Panc1 (cell line): ENCODE results near the gene RHBDD1. TPM values are rescaled to one million over a fixed set of nuclear protein-coding genes. Genes with fewer than 3 reads are reported as not detected.

Experiments used
- ATAC-seq: fragments of 200-7000 bp; cut with Tn5 transposase; 2 replicates; pipeline ENCODE4 v1.9.1; 2020; ENCODE audit warnings: mild to moderate bottlenecking, moderate library complexity
- BruUV-seq: library from RNA; stranded (reverse); fragments of 400-500 nt; replicated peaks from 2 replicates; lab custom pipeline; 2021; lab: Mats Ljungman, UMichigan
- CTCF ChIA-PET: fragments of 300-600 bp; sonication (Branson Sonifier 250); formaldehyde crosslinking; loops from one replicate; lab custom pipeline; 2022; ENCODE audit warnings: antibody characterized with exemption; lab: Charles Lee
- POLR2A ChIA-PET: fragments of 300-600 bp; sonication (Branson Sonifier 250); formaldehyde crosslinking; loops from one replicate; lab custom pipeline; 2022; ENCODE audit warnings: antibody characterized with exemption; lab: Charles Lee
- DNase-seq: peaks from one replicate; pipeline ENCODE4 v3.0.0-alpha.2; 2010; ENCODE audit warnings: low read depth, low spot score
- H3K27ac ChIP-seq: 2 replicates; pipeline ENCODE4 v1.5.1; 2011; ENCODE audit warnings: mild to moderate bottlenecking, low read length, inconsistent platforms
- H3K27me3 ChIP-seq: fragments of 200-500 bp; sonication (Bioruptor generic); 2 replicates; pipeline ENCODE4 v1.6.0; 2014; ENCODE audit warnings: low read length, inconsistent platforms; ENCODE audit not compliant: control insufficient read depth, insufficient read depth
- H3K36me3 ChIP-seq: fragments of 200-500 bp; sonication (Bioruptor generic); 2 replicates; pipeline ENCODE4 v1.5.1; 2014; ENCODE audit warnings: inconsistent platforms, mild to moderate bottlenecking, low read length, moderate library complexity; ENCODE audit not compliant: control insufficient read depth, insufficient read depth
- H3K4me1 ChIP-seq: 2 replicates; pipeline ENCODE4 v1.5.1; 2011; ENCODE audit warnings: inconsistent platforms, mild to moderate bottlenecking, low read length, moderate library complexity; ENCODE audit not compliant: control insufficient read depth, insufficient read depth
- H3K4me3 ChIP-seq, 2 experiments: 2 replicates each; pipeline ENCODE4 v1.5.1; 2011 to 2012; ENCODE audit warnings: low read depth in 2 of 2, low read length in 2 of 2, mild to moderate bottlenecking in 2 of 2, inconsistent platforms in 1 of 2, moderate library complexity in 1 of 2
- H3K9me3 ChIP-seq: fragments of 200-500 bp; sonication (Bioruptor generic); 2 replicates; pipeline ENCODE4 v1.5.1; 2014; ENCODE audit warnings: low read depth, mild to moderate bottlenecking, inconsistent platforms, low read length, moderate library complexity; ENCODE audit not compliant: control insufficient read depth, insufficient read depth
- CTCF ChIP-seq: fragments of 450-650 bp; IDR thresholded peaks from 2 replicates; pipeline ENCODE4 v1.5.1; 2017; ENCODE audit warnings: mild to moderate bottlenecking
- POLR2AphosphoS5 ChIP-seq: IDR thresholded peaks from 2 replicates; pipeline ENCODE4 v1.6.1; 2012; ENCODE audit warnings: mild to moderate bottlenecking, low read depth, low read length, moderate library complexity
- REST ChIP-seq, 2 experiments: IDR thresholded peaks; 2 replicates each; pipeline ENCODE4 v1.6.1; 2011 to 2012; ENCODE audit warnings: low read depth in 2 of 2, control low read depth in 1 of 2, low read length in 1 of 2, mild to moderate bottlenecking in 1 of 2, moderate library complexity in 1 of 2; ENCODE audit not compliant: insufficient read depth in 1 of 2
- SIN3A ChIP-seq: IDR thresholded peaks from 2 replicates; pipeline ENCODE4 v1.6.1; 2012; ENCODE audit warnings: low read depth, mild to moderate bottlenecking, low read length, moderate library complexity, borderline replicate concordance; ENCODE audit not compliant: insufficient read depth
- TCF7L2 ChIP-seq: IDR thresholded peaks from 2 replicates; pipeline ENCODE4 v1.6.1; 2011; ENCODE audit warnings: mild to moderate bottlenecking, low read depth, low read length, inconsistent platforms
- in situ Hi-C: cut with HindIII; loops from 2 replicates; pipeline ENCODE4 v1.10.0; 2016; ENCODE audit warnings: low sequenced_read_pairs, low pct_unique_long_range_greater_than_20kb
- intact Hi-C: fragments of 100-400 bp; cut with micrococcal nuclease; formaldehyde crosslinking; loops from one replicate; pipeline ENCODE4 v1.10.0; 2022; ENCODE audit not compliant: unreplicated experiment
- total RNA-seq: library from RNA; stranded (reverse); gene quantifications from one replicate; pipeline ENCODE4 v1.2.1, GENCODE V29; 2021; ENCODE audit not compliant: unreplicated experiment

The RHBDD1 gene
- total RNA-seq, 1 experiment from 2014 or later = 25.3 TPM

GRCh38 chr2:226953206-226953605, 117.4 kb downstream of the RHBDD1 start:
- ATAC-seq = no peak
- POLR2A ChIA-PET = no interaction called here
- H3K27me3 ChIP-seq = no peaks in the 10 kb centered on the region
- no peak overlapping the region for H3K27ac ChIP-seq
- no peaks in the 10 kb centered on the region for H3K4me1 ChIP-seq
- no TSS peak for BruUV-seq
- in situ Hi-C loops (no loop called here), intact Hi-C loops (no loop called here)
- no peak for TF ChIP-seq CTCF
- TF ChIP-seq TCF7L2 = no peak
- no peak for TF ChIP-seq SIN3A
- no peak for TF ChIP-seq REST (IDR thresholded peaks at IDR 0.05; ENCODE audit: insufficient read depth in 1 of 2, low read depth in 2 of 2, low read length in 1 of 2)
- no peak for TF ChIP-seq POLR2AphosphoS5
- no peaks in the 10 kb centered on the region for H3K36me3 ChIP-seq
- H3K4me3 ChIP-seq = no peak overlapping the region
- CTCF ChIA-PET = no interaction called here
- DNase-seq = no peak
- no peaks in the 10 kb centered on the region for H3K9me3 ChIP-seq

- DNase-seq (no peak), ATAC-seq (no peak)
- intact Hi-C loops (no loop called here), in situ Hi-C loops (no loop called here)
- TF ChIP-seq CTCF (no peak), POLR2AphosphoS5 (no peak), SIN3A (no peak), REST (IDR thresholded peaks at IDR 0.05; ENCODE audit: insufficient read depth in 1 of 2, low read depth in 2 of 2, low read length in 1 of 2) (no peak), TCF7L2 (no peak)
- ChIA-PET CTCF (no interaction called here), POLR2A (no interaction called here)
- Histone ChIP-seq H3K4me3 (no peak overlapping the region), H3K27me3 (no peaks in the 10 kb centered on the region), H3K27ac (no peak overlapping the region), H3K36me3 (no peaks in the 10 kb centered on the region), H3K9me3 (no peaks in the 10 kb centered on the region), H3K4me1 (no peaks in the 10 kb centered on the region)
- BruUV-seq = no TSS peak
Observed at GRCh38 chr2:226953826-226954225, 118.0 kb downstream of the RHBDD1 start.
